CD4-positive, alpha-beta T cell treated with Interleukin-15 for 4 hours (primary cell): ENCODE data around the gene EDAR.

Source experiments
- DNase-seq: peaks from one replicate; pipeline ENCODE4 v3.0.0-alpha.2; 2020; ENCODE audit warnings: low spot score

Gene EDAR

GRCh38 chr2:108940156-108940555 is 48.9 kb downstream of the EDAR start:
- DNase-seq: no peak

- no peak for DNase-seq
Observed at GRCh38 chr2:108938077-108938710, 50.8 kb downstream of the EDAR start.

GRCh38 chr2:108937367-108938017 is 51.5 kb downstream of the EDAR start:
- no peak for DNase-seq

GRCh38 chr2:108936866-108937265 is 52.2 kb downstream of the EDAR start:
- DNase-seq: no peak

GRCh38 chr2:108936076-108936864 is 52.8 kb downstream of the EDAR start:
- no peak for DNase-seq

GRCh38 chr2:108935271-108935741 is 53.7 kb downstream of the EDAR start:
- DNase-seq: no peak

- no peak for DNase-seq
Observed at GRCh38 chr2:108934583-108935245, 54.3 kb downstream of the EDAR start.

- DNase-seq: no peak
Observed at GRCh38 chr2:108934151-108934550, 54.9 kb downstream of the EDAR start.

GRCh38 chr2:108933691-108934117 is 55.3 kb downstream of the EDAR start:
- DNase-seq: no peak

GRCh38 chr2:108932736-108933332 is 56.2 kb downstream of the EDAR start:
- no peak for DNase-seq

GRCh38 chr2:108931372-108931771 is 57.6 kb downstream of the EDAR start:
- DNase-seq: no peak

GRCh38 chr2:108929807-108930425 is 59.1 kb downstream of the EDAR start:
- no peak for DNase-seq

- DNase-seq: no peak
Observed at GRCh38 chr2:108928660-108929377, 60.2 kb downstream of the EDAR start.

GRCh38 chr2:108927936-108928659 is 60.9 kb downstream of the EDAR start:
- DNase-seq: peak; percentile 37

- no peak for DNase-seq
Observed at GRCh38 chr2:108927405-108927804, 61.6 kb downstream of the EDAR start.

GRCh38 chr2:108926561-108927380 is 62.2 kb downstream of the EDAR start:
- no peak for DNase-seq

- no peak for DNase-seq
Observed at GRCh38 chr2:108925735-108926134, 63.3 kb downstream of the EDAR start.

GRCh38 chr2:108925286-108925685 is 63.7 kb downstream of the EDAR start:
- DNase-seq: no peak

GRCh38 chr2:108924580-108925251 is 64.3 kb downstream of the EDAR start:
- DNase-seq: no peak
